Prostate gland (tissue), 2 donors: ENCODE results near the gene GPR180. TPM values are rescaled to one million over a fixed set of nuclear protein-coding genes. Genes with fewer than 3 reads are reported as not detected.

Experiments
- DNase-seq: peaks from one replicate; pipeline ENCODE4 v3.0.0-alpha.2; 2019; ENCODE audit warnings: low spot score
- H3K27ac ChIP-seq, 2 donors: fragments of 200-600 bp; sonication (generic); 2 replicates each; pipeline ENCODE4 v1.5.1; 2017 to 2019
- H3K27me3 ChIP-seq: fragments of 200-600 bp; sonication (generic); replicated peaks from 2 replicates; pipeline ENCODE4 v1.5.1; 2019; ENCODE audit not compliant: insufficient read depth
- H3K36me3 ChIP-seq, 2 donors: fragments of 200-600 bp; sonication (generic); 1 replicate in 1 of 2; 2 replicates in 1 of 2; pipeline versions ENCODE4 v1.5.1 to v1.8.1; 2017 to 2019
- H3K4me1 ChIP-seq: fragments of 200-600 bp; sonication (generic); replicated peaks from 2 replicates; pipeline ENCODE4 v1.5.1; 2019
- H3K4me3 ChIP-seq, 2 donors: fragments of 200-600 bp; sonication (generic); 2 replicates each; pipeline ENCODE4 v1.5.1; 2017 to 2019
- H3K9me3 ChIP-seq: fragments of 200-600 bp; sonication (generic); 2 replicates; pipeline ENCODE4 v1.5.1; 2017
- CTCF ChIP-seq, 4 experiments: fragments of 200-600 bp in 2 of 4; fragments of 450-650 bp in 2 of 4; sonication (generic) in 2 of 4; IDR thresholded peaks; 1 replicate in 3 of 4; 2 replicates in 1 of 4; pipeline ENCODE4 v1.5.1; 2016 to 2019; ENCODE audit warnings: antibody characterized with exemption in 4 of 4, mild to moderate bottlenecking in 2 of 4, moderate library complexity in 2 of 4
- POLR2A ChIP-seq: fragments of 450-650 bp; IDR thresholded peaks from one replicate; pipeline ENCODE4 v1.6.1; 2016; ENCODE audit warnings: antibody characterized with exemption, mild to moderate bottlenecking
- POLR2AphosphoS5 ChIP-seq: sonication (generic); formaldehyde crosslinking; IDR thresholded peaks from one replicate; pipeline ENCODE4 v1.6.1; 2017; ENCODE audit warnings: antibody characterized with exemption
- whole genome bisulfite sequencing: methylation state at CpG from one replicate; pipeline ENCODE4 v1.1.5; 2018; 5-methylcytosine and 5-hydroxymethylcytosine counted together
- intact Hi-C: fragments of 100-400 bp; cut with DNase I; formaldehyde crosslinking; loops from one replicate; pipeline ENCODE4 v1.14.2; 2022
- total RNA-seq, 2 donors: library from RNA; depleted of rRNA; stranded (reverse); fragments of >200 nt; gene quantifications; one replicate each; pipeline ENCODE4 v1.1.0, GENCODE V29; 2016

The GPR180 gene
- total RNA-seq, 2 donors from 2014 or later, result 2.7 to 5.4 TPM

DNA sequence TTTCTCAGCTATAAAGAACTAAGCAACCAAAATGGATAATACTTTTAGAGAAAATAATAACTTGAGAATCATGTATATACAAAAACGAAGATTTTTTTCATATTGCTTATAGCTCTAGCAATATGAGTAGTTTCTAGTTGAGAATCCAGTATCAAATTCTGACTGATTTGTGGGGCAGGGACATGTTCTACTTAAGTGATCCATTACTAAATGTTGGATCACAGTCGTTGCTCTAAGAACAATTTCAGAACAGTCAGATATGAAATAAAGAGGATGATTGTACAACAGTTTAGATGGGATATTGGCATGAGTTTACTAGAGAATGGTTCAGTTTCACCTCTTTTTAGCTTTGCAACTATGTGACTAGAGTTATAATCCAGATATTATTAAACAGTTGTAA is 70.7 kb downstream of the GPR180 start:
- Histone ChIP-seq H3K36me3 (no peaks in the 10 kb centered on the region), H3K27ac (no peak overlapping the region), H3K27me3 (no peaks in the 10 kb centered on the region), H3K4me1 (no peaks in the 10 kb centered on the region), H3K4me3 (no peak overlapping the region), H3K9me3 (no peaks in the 10 kb centered on the region)
- 84% methylated on average over 2 of the region's 2 CpGs for WGBS
- intact Hi-C loops, result no loop called here
- TF ChIP-seq POLR2AphosphoS5, result no peak
- TF ChIP-seq CTCF (IDR thresholded peaks at IDR 0.05), result no peak
- TF ChIP-seq POLR2A, result no peak
- no peak for DNase-seq

GRCh38 chr13:94673851-94674250 is 72.2 kb downstream of the GPR180 start:
- Histone ChIP-seq H3K36me3 (no peaks in the 10 kb centered on the region), H3K27me3 (no peaks in the 10 kb centered on the region), H3K27ac (no peak overlapping the region), H3K4me1 (no peaks in the 10 kb centered on the region), H3K9me3 (no peaks in the 10 kb centered on the region), H3K4me3 (no peak overlapping the region)
- intact Hi-C loops, result no loop called here
- 51% methylated on average over 5 of the region's 5 CpGs for WGBS
- no peak for TF ChIP-seq CTCF (IDR thresholded peaks at IDR 0.05)
- no peak for TF ChIP-seq POLR2A
- TF ChIP-seq POLR2AphosphoS5, result no peak
- DNase-seq, result no peak

DNA sequence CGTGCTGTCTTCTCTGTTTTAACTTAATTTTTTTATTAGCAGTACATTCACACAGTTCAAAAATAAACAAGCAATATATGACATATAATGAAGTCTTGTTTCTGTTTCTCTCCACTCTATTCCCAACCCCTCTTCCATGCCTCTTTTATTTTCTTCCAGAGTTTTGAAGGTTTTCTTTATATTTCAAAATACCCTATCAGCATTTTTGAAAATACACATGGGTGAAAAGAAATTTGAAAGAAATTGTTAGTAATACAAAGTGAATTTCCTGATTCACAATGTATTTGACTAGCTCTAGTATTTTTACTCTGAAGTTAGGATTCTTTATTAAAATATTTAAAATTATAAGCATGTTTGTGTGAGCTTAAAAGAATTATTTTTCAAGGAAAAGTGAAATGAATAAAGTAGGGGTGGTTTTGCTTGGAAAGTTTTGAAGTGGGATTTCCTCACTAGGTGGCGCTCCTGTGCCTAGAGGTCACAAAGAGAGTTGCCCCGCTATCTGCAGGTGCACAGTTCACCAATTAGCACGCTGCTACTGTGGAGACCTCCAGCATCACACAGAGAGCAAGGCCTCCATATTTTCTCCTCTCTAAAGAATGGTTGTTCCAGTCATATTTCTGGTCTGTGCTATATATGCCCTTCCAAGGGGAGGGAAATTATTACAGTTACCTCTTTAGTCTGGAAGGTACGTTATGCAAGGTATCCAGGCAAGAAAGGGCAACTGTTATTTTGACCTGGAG is 73.1 kb downstream of the GPR180 start:
- Histone ChIP-seq H3K4me3 (no peak overlapping the region), H3K27ac (no peak overlapping the region), H3K27me3 (no peaks in the 10 kb centered on the region), H3K36me3 (no peaks in the 10 kb centered on the region), H3K4me1 (no peaks in the 10 kb centered on the region), H3K9me3 (no peaks in the 10 kb centered on the region)
- TF ChIP-seq POLR2A (no peak), CTCF (IDR thresholded peaks at IDR 0.05) (peak in 3 of 4 experiments; percentile 37 to 54 (median 49)), POLR2AphosphoS5 (no peak)
- whole genome bisulfite sequencing, result 32% methylated on average over 5 of the region's 5 CpGs
- DNase-seq, result peak; percentile 37
- intact Hi-C loops, result no loop called here

GRCh38 chr13:94677799-94678198 is 76.1 kb downstream of the GPR180 start:
- intact Hi-C loops, result no loop called here
- no peaks in the 10 kb centered on the region for H3K4me1 ChIP-seq
- no peak overlapping the region for H3K27ac ChIP-seq
- H3K36me3 ChIP-seq, result no peaks in the 10 kb centered on the region
- no peak for TF ChIP-seq CTCF (IDR thresholded peaks at IDR 0.05)
- TF ChIP-seq POLR2A, result no peak
- no peak for TF ChIP-seq POLR2AphosphoS5
- no peak for DNase-seq
- H3K4me3 ChIP-seq, result no peak overlapping the region
- H3K27me3 ChIP-seq, result no peaks in the 10 kb centered on the region
- WGBS, result 74% methylated on average over 2 of the region's 2 CpGs
- H3K9me3 ChIP-seq, result no peaks in the 10 kb centered on the region

DNA sequence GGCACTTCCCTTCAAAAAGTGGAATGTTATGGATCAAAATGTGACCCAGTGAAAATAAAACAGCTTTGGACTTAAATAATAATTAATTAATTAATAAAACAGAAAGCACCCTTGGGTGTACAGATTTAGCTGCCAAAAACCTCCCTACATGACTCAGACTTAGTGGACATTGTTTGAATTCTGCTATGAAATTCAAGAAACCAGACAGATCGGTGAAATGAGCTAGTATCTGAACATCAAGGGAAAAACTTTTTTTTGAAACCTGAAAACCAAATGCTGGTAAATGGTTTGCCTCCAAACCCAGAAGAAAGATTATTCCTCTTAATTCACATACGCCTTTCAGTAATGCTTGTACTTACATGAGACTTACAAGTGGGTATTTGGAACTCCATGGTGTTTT is 77.2 kb downstream of the GPR180 start:
- no peaks in the 10 kb centered on the region for H3K9me3 ChIP-seq
- intact Hi-C loops, result no loop called here
- no peak overlapping the region for H3K4me3 ChIP-seq
- 91% methylated on average over 2 of the region's 2 CpGs for WGBS
- no peak for DNase-seq
- H3K36me3 ChIP-seq, result no peaks in the 10 kb centered on the region
- no peak overlapping the region for H3K27ac ChIP-seq
- H3K4me1 ChIP-seq, result no peaks in the 10 kb centered on the region
- no peak for TF ChIP-seq CTCF (IDR thresholded peaks at IDR 0.05)
- no peak for TF ChIP-seq POLR2AphosphoS5
- no peak for TF ChIP-seq POLR2A
- no peaks in the 10 kb centered on the region for H3K27me3 ChIP-seq
